ENCODE results near the gene NUP160.

DNA sequence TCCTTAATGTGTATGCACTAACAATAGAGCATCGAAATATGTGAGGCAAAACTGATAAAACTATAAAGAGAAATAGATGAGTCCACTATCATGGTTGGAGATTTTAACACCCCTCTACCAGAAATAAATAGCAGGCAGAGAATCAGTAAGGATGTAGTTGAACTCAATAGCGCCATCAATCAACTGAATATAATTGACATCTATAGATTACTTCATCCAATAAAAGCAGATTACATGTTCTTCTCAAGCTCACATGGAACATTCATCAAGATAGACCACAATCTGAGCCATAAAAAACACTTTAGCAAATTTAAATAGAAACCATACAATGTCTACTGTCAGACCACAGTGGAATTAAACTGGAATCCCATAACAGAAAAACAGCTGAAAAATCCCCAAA lies 46.9 kb upstream of the NUP160 start:
- TF ChIP-seq, protein P1, sequence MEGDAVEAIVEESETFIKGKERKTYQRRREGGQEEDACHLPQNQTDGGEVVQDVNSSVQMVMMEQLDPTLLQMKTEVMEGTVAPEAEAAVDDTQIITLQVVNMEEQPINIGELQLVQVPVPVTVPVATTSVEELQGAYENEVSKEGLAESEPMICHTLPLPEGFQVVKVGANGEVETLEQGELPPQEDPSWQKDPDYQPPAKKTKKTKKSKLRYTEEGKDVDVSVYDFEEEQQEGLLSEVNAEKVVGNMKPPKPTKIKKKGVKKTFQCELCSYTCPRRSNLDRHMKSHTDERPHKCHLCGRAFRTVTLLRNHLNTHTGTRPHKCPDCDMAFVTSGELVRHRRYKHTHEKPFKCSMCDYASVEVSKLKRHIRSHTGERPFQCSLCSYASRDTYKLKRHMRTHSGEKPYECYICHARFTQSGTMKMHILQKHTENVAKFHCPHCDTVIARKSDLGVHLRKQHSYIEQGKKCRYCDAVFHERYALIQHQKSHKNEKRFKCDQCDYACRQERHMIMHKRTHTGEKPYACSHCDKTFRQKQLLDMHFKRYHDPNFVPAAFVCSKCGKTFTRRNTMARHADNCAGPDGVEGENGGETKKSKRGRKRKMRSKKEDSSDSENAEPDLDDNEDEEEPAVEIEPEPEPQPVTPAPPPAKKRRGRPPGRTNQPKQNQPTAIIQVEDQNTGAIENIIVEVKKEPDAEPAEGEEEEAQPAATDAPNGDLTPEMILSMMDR (IDR thresholded peaks at IDR 0.05; ENCODE audit: low read depth, low read length) = 0 out of 2 replicates have a peak, but pooled peaks have one; percentile 6
- TF ChIP-seq EZH2phosphoT487 (IDR thresholded peaks at IDR 0.05; ENCODE audit: low read depth) = no peak
